ENCODE measurements around the gene CCN5.
"Not testable (repeated sequence)": the region's sequence is repeated elsewhere in the genome, so short reads cannot be mapped to it uniquely, and the experiment has no call there.

Gene CCN5

DNA sequence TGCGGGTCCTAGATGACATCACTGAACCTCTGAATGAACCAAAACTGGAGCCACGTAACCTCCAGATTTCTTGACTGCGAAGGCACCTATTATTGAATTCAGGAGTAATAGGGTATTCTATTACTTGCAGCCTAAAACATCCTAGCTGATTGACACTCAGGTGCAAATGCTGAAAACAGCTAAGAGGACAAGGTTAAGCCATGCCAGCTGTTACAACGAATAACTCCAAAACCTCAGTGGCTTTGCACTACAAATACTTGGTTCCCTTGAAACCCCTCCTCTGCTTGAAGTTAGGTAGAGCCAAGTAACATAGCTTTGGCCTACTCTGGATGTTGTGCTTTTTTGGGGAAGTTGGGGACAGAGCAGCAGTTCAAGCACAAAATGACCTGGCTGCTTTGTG, 21.0 kb upstream of the CCN5 start:
- no peak for DNase-seq (ENCODE audit: low read depth in 4 of 4, low spot score in 1 of 4)

DNA sequence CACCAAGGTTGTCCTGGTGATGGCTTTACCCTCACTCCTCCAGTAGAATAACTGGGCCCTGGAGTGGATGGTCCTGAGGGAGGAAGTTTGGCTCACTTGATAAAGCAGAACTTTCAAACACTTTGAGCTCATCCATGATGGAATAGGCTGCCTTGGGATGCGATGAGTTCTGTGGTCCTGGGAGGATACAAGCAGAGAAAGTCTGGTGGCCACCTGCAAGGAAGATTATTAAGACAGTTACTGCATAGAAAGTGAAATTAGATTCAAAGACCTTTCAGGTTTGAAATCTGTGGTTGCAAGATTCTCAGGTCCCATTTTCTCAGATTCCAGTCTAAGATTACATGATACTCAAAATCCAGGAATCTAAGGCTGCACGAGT, 19.9 kb upstream of the CCN5 start:
- DNase-seq (ENCODE audit: low read depth in 4 of 4, low spot score in 1 of 4), result no peak

DNA sequence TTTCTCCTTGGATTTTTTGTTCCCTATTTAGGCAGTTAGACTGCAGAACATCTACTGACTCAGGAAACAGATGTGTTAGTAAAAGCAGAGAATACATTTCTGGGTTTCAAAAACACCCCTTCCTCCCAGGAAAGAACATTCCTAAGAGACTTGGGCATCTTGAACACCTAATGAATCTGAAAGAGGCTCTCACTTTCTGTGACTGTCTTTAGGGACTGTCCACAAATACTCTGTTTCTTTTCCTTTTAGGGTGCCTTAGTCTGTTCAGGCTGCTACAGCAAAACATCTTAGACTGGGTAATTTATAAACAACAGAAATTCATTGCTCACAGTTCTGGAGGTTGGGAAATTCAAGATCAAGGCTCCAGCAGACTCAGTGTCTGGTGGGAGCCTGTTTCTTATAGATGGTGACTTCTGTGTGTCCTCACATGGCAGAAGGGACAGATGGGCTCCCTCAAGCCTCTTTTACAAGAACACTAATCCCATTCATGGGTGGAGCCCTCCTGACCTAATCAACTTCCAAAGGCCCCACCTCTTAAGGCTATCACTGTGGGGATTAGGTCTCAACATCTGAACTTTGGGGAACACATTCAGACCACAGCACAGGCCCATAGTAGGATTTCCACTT, 19.4 kb upstream of the CCN5 start:
- DNase-seq (ENCODE audit: low read depth in 4 of 4, low spot score in 1 of 4), result no peak

DNA sequence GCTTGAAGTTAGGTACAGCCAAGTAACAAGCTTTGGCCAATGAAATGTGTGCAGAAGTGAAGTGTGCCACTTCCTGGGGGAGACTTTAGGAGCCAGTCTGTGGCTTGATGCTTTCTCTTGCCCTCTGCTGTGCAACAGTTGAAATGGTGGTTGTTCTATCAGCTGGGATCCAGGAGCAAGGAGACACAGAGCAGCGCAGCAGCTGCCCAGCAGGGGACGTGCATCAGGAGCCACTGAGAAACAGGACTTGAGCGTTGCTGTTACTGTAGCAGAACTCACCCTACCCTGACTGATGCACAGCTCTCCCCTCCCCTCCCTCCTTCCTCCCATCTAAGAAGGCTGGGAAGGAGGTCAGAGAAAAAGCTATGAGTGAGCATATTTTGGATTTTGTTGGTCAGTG, 18.9 kb upstream of the CCN5 start:
- no peak for DNase-seq (ENCODE audit: low read depth in 4 of 4, low spot score in 1 of 4)

DNA sequence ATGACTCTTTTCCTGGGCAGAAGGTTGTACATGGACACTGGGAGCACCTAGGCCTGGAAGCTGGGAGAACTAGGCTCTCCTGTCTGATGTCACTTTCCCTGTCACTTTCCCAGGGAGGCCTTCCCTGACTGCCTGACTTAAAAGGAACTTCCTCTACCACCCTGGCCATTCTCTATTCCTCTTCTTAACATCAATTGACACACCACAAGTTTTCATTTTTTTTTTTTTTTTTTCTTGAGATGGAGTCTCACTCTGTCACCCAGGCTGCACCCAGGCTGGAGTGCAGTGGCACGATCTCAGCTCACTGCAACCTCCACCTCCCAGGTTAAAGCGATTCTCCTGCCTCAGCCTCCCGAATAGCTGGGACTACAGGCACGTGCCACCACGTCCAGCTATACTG, 18.1 kb upstream of the CCN5 start:
- DNase-seq (ENCODE audit: low read depth in 4 of 4, low spot score in 1 of 4), result not testable (repeated sequence)

DNA sequence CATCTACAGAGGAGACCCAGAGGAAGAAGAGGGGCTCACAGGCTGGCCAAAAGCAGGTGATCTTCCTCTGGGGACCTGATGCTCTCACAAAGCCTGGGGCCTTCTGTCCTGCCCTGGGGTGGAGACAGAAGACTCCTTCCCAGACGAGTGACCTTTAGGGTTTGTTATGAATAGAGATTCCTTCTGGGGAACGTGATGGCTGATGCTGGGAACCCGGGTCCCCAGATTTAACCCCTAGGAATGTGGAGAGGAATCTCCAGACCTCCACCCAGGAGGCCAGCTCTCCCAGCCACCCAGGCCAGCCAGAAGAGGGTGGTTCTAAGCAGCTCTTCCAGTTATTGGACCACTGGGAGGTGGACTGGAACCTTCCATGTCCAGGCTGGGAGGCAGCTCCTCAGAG, 16.8 kb upstream of the CCN5 start:
- no peak for DNase-seq (ENCODE audit: low read depth in 4 of 4, low spot score in 1 of 4)

DNA sequence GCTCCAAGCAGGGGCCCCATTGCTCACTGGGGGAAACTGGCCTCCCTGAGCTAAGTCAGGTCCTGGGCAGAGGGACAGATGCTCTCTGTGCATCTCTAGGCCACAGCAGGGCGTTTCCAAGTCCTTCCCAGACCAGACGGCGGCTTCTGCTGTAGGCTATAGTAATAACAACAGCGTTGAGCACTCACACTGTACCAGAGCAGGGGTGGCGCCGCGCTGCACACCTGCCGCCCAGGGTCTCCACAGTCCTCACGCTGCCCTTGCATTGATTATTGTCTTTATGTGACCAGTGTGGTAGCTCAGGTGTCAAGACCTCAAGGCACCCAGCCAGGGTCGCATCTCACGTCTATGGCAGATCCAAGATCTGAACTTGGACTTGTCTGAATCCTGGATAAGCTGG, 14.9 kb upstream of the CCN5 start:
- no peak for DNase-seq (ENCODE audit: low read depth in 4 of 4, low spot score in 1 of 4)

DNA sequence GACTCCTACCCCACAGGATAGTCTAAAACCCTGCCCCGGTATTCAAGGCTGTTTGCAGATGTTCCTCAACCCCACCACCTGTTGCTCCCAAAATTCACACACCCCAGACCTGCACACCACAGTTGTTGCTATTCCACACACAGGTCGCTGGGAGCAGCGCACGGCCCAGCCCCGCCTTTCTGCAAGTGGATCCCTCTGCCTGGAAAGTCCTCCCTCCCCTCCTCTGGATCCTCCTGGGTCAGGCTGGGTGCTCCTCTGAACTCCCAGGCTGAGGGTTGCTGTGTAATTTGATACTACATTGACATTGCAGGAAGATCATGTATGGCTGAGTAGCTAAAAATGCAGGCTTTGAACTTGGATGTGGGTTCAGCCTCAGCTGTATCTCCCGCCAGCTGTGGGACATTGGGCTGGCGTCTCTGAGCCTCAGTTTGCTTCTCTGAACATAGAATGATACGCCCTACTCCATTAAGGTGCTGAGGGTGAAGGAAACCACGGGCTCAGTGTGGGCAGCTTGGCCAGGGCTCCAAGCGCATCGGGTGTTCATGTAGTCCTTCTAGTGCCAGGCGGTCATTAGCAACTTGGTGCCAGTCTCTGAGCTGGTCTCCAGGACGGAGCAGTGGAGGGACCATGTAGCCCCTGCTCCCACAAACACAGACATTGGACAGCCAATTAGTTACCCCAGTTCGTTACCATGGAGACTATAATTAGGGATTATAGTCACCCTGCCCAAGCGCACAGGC, 13.9 kb upstream of the CCN5 start:
- no peak for DNase-seq (ENCODE audit: low read depth in 4 of 4, low spot score in 1 of 4)

DNA sequence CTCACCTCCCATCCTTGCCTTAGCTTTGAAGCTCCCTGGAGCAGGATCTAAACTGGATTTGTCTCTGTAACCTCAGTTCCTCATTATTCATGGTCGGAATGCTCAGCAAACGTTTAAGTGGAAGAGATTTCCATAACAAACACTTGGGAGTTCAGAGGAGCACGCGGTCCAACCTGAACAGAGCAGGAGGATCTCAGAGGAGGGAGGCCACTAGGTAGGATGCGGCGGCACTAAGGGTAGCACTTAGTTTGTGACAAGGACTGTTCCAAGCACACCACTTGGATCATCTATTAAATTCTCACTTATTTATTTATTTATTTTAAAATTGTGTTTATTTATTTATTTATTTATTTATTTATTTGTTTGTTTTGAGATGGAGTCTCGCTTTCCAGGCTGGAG, 13.3 kb upstream of the CCN5 start:
- no peak for DNase-seq (ENCODE audit: low read depth in 4 of 4, low spot score in 1 of 4)

DNA sequence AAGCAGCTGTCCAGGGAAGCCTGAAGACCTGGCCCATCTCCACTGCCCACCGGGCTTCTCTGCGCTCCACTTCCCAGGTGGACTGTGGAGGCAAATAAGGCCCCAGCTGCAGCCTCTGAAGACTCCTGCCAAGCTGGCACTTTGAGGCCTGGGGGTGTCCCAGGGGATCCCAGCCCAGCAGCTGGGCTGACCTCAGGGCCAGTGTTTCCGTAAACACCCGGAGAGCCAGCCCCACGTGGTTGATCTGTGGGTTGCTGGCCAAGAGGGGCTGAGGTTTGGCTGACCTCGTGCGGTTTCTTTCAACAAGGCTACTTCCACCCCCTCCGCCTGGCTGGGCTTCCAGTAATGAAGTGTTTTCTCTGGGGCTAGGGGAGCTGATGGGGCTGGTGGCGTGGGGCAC, 12.4 kb upstream of the CCN5 start:
- DNase-seq (ENCODE audit: low read depth in 4 of 4, low spot score in 1 of 4), result no peak

DNA sequence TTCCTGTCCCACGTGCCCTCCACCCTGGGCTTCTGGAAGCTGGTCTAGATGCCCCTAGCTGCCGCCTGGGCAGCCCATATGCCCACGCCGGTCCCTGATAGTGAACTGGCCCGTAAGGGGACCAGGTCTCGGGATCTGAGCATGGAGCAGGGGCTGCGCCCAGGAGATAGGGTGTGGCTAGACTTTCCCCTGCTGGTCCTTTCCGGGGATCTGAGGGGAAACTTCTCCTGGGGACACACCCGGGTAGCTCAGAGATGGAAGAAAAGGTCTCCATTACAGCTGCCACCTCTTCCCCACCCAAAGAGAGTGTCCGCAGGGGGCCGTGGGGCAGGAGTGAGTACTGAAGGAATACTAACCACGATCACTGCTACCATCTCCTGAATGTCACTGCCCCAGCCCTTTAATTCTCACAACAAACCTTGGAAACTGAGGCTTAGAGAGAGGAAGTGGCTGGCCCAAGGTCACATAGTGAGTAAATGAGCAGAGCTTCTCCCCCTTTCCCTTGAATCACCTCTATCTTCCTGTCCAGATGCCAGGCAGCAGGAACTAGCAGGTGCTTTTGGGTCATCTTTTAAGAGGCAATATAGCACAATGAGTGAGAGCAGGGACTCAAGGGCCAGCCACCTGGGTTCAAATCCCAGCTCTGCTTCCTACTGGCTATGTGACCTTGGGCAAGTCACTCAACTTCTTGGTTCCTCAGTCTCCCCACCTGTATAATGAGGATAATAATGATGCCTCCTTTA, 11.8 kb upstream of the CCN5 start:
- no peak for DNase-seq (ENCODE audit: low read depth in 4 of 4, low spot score in 1 of 4)

DNA sequence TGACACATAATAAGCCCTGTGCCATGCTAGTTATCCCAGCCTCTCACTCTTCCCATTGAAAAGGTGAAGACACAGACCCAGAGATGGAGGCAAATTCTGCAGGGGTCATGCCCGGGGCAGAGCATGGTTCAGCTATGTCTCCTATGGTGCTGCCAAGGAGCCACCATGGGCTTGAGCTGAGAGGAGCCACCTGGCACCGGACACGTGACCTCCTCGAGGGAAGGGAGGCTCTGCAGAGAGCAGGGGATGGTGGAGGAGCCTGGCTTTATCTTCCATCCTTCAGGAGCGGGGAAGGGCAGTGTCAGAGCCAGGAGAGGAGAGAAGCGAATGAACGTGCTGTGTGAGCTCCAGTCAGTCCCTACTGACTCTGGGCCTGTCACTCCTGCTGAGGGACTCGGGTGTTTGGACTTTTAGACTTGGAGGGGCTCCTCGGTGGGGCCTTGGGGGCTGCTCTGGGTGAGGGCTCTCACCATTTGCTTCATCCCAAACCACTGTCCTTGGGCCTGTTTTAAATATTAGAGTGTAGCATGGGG, 11.1 kb upstream of the CCN5 start:
- no peak for DNase-seq (ENCODE audit: low read depth in 4 of 4, low spot score in 1 of 4)

DNA sequence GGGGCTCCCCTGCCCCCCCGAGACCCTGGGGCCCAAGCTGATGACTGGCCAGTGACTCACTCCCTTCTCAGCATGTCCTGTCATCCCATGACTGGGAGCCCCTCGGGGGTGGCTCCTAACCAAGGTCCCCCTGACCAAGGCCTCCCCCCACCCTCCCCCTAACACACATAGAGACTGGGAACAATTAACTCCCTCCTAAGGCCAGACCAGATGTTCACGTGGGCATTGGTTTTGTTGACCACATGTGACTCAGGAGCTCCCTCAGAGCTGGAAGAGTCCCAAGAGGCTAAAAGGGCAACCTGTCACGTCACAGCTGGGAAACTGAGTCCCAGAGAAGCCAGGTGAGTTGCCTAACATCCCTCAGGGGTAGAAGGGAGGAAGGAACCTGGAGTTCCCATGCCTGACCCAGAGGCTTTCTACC, 10.6 kb upstream of the CCN5 start:
- DNase-seq (ENCODE audit: low read depth in 4 of 4, low spot score in 1 of 4), result no peak

DNA sequence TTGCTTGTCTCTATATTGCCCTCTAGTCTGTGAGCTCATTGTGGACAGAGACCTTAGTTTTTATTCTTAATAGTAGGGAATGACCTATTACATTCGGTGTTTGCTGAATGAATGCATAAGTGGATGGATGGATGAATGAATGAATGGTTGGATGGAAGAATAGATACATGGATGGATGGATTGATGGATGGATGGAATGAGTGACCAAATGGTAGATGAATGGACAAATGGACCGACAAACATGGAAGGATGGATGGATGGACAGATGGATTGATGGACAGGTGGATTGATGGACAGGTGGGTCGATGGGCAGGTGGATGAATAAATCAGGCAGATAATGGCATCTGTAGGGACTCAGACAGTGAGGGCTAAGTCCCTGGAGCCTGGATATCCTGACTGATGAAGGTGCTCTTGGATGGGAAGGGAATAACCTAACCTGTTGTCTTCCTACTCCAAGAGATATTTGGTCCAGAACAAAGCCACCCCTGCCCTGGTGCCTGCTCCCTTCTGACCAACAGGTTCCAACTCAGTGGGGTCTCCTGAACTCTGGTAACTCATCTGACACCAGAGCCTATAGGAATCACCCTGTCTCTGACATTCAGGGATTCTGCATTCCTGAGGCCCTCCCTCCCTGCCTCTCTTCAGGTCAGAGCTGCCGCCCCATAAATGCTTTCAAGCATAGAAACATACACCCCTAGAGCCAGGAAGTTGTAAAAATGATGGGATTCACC, 9.6 kb upstream of the CCN5 start:
- no peak for DNase-seq (ENCODE audit: low read depth in 4 of 4, low spot score in 1 of 4)

DNA sequence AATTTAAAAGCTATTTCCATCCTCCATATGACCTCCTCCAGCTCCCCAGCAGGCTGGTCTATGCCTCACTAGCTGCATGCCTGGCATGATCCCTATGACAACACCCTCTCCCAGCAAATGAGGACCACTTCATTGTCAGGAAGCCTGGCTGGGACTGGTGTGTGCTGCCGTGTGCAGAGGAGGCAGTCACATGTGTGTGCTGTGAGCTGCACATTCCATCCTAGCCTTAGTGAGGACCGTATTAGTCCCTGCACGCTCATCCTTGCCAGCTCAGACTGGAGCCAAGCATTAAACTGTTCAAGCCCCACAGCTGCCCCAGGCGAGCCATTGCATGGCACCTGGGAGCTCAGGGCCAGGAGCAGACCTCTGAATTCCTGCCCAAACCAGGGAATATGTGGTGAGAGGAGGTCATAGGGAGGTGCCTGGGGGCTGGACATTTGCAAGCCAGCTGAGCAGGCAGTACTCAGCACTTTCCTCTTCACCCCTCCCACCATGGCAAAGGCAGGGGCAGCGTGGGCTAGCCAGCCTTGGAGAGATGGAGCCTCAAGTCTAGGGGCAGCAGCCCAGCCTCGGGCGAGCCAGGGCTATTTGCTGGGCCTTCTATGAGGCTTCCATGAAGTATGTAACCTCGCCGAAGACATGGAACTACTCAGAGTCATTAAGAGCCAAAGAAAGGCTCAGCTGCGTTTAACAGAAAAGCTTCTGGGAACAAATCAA, 8.7 kb upstream of the CCN5 start:
- DNase-seq (ENCODE audit: low read depth in 4 of 4, low spot score in 1 of 4), result no peak

DNA sequence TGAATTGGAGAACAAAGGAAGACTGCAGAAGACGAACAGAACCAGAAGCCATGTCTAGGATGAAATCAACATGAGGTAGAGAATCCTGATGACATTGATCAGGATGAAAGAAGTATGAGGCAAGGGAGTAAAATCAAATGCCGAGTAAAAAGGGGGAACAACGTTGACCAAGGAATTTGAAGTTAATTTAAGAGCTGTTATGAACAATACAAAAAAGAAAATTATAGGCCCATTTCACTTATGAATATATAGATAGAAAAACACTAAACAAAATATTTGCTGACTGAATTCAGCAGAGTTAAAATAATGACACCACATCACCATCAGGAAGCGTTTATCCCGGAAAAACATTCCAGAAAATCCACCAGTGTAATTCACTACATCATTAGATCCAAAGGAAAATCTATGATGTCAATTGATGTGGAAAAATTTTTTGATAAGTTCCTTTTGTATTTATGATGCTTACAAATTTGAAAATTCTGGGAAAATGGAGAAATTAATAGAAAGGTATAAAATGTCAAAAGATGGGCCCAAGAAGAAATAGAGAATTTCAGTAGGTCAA, 8.1 kb upstream of the CCN5 start:
- no peak for DNase-seq (ENCODE audit: low read depth in 4 of 4, low spot score in 1 of 4)

DNA sequence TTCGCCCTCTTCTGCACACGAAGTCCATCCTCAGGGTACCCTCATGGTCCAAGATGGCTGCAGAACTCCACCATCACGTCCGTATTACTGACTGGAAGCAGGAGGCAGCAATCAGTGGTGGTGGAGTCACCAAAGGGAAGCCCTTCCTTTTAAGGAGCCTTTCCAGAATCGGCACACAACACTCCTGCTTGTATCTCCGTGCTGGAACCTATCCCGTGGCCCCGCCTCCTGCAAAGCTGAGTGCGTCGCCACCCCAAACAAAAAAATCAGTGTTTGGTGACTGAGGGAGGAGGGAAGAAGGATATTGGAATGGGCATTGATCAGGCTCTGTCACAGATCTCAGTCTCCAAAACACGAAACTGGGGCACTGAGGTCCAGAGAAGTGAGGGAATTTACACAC, 5.8 kb upstream of the CCN5 start:
- no peak for DNase-seq (ENCODE audit: low read depth in 4 of 4, low spot score in 1 of 4)

DNA sequence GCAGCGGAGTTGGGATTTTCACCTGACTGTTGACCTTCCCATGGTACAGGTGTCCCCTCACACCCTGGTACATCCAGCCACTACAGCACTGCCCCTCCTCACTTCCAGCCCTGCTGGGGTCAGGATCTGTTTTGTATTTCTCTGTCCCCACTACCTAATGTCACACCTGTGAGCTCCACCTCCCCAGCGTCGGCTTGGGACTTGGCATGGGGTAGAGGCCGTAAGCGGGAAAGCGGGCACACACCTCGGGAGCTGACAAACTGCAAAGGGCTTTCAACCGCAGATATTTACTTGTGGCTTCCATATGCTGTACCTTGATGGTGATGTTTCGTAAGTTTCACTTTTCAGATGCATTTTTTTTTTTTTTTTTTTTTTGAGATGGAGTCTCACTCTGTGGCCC, 5.4 kb upstream of the CCN5 start:
- DNase-seq (ENCODE audit: low read depth in 4 of 4, low spot score in 1 of 4), result no peak

DNA sequence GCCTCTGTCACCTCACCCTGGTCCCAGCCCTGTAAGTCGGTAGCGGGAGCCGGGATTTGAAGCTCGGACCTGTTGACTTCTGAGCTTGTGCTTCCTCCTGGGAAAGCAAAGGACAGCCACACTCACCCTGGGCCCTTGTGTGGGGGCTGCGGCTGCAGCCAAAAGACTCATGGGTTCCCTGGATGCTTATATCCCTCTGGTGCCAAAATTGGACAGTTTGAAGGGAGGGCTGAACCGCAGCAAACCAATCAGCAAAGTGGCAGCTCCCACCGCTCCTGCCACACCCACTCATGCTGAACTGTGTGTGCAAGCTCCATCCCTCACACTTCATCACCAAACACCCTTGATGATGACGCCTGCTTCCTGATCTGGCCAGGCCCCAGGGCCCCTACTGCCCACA, 3.9 kb upstream of the CCN5 start:
- DNase-seq (ENCODE audit: low read depth in 4 of 4, low spot score in 1 of 4), result no peak

DNA sequence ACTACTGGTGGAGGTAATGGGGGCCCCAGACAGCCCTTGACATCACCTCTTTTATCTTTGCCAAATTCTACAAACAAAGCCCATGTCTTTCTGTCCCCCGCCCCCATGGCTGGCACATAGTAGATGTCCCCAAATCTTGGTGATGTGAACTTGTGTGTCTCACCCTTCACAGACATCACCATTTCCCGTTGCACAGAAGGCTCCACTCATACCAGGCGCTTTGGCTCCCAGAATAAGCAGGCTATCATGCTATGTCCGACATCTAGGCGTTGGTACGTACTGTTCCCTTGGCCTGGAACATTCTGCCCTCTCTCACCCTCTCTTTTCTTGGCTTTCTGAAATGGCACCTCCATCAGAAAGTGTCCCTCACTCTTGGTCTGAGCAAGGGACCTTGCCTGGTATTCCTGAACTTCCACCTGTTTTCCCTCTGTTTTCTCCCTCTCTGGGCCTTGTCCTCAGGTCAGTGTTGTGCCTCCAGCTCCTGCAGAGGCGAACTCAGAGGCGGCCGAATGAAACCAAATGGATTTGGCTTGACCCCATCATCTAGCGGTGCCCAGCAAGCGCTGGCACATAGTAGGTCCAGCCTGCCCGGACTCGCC, 968 bp upstream of the CCN5 start:
- DNase-seq (ENCODE audit: low read depth in 4 of 4, low spot score in 1 of 4), result no peak

Data from stimulated activated CD4-positive, alpha-beta T cell treated with anti-CD3 and anti-CD28 coated beads, Interleukin-1b, Interleukin-23, amount 100 ng/mL, for 24 hours (primary cell).